Activated naive CD4-positive, alpha-beta T cell treated with Interleukin-2 at 50 U/mL for 16 hours (primary cell): ENCODE data around the gene HLA-DRB5.
"Not testable (repeated sequence)": the region's sequence is repeated elsewhere in the genome, so short reads cannot be mapped to it uniquely, and the experiment has no call there.

Experiments
- DNase-seq: peaks from one replicate; pipeline ENCODE4 v3.0.0-alpha.2; 2020

HLA-DRB5 gene

GRCh38 chr6:32529697-32530430 is at the start of gene HLA-DRB5:
HLA-DRB5 (minus strand) TSS chr6:32530287; CDS start chr6:32530224, 63 bp downstream.
- DNase-seq: no peak

DNA sequence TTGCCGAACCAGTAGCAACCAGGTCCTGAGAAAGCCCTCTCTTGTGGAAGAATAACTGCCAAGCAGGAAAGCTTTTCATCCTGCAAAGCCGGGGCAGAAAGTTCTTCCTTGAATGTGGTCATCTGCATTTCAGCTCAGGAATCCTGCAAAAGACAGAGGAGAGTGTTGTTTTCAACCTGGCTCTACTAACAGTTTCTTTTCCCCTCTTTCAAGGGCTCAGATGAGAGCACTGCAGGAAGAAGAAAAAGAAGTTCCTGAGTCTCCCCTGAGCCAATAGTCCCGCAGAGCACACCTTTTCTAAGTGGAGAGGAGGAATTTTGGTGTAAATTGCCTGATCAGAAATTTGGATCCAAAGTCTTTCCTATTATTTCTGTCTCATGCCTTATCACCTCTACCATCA is 48.9 kb upstream of the HLA-DRB5 start:
- DNase-seq: no peak

GRCh38 chr6:32577493-32577892 is 47.4 kb upstream of the HLA-DRB5 start:
- not testable (repeated sequence) for DNase-seq

DNA sequence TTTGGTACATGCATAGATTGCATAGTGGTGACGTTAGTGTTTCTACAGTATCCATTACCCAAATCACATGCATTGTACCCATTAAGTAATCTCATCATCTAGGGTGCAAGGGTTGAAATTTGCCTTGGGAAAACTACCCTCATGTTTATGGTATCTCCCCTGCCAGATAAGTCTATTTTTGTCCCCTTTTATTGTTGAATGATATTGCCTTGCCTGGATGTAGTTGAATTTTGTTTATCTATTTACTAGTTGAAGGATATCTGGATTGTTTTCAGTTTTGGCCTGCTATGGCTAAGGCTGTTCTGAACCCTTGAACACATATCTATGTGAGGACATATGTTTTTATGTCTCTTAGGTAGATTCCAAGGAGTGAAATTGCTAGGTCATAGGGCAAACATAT is 46.2 kb upstream of the HLA-DRB5 start:
- DNase-seq: no peak

- DNase-seq: no peak
Observed at GRCh38 chr6:32570363-32570905, 40.3 kb upstream of the HLA-DRB5 start.

GRCh38 chr6:32568561-32568960 is 38.5 kb upstream of the HLA-DRB5 start:
- no peak for DNase-seq

GRCh38 chr6:32566957-32567356 is 36.9 kb upstream of the HLA-DRB5 start:
- DNase-seq: no peak

- no peak for DNase-seq
Observed at GRCh38 chr6:32565511-32565910, 35.4 kb upstream of the HLA-DRB5 start.

DNA sequence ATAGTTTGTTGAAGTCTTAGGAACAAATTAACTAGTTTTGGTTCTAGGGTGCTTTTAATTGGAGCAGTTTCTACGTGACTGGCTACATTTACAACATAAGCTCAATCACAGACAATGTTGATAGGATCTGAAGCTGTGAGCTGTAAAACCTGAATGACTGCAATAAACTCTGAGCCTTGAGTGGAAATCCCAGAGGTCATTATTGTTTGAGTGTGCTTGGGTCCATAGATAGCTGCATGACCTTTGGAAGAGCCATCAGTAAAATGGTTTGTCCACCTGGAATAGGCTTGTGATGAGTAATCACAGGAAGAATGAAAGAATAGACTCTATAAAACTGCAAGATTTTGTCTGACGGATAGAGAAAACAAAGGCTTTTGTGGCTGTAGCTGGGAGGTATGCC is 32.9 kb upstream of the HLA-DRB5 start:
- no peak for DNase-seq

DNA sequence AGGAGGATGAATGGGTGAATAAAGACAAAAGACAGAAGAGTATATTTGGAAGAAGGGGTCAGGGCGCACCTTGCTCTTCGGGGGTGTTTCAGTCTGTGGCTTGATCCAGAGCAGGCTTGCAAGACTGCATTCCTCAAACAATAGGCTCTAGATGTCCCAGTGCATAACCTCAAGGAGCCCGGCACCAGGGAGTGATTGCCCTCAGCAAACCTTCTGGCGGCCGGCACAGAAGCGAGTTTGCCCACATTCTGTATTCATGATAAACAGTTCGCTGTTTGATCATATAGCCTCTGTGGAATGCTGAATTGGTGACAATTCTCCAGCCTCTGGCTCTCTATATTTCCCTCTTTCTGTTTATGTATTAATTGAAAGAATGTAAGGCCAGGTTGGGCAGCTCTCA is 29.7 kb upstream of the HLA-DRB5 start:
- no peak for DNase-seq

- no peak for DNase-seq
Observed at GRCh38 chr6:32558426-32559057, 28.5 kb upstream of the HLA-DRB5 start.

DNA sequence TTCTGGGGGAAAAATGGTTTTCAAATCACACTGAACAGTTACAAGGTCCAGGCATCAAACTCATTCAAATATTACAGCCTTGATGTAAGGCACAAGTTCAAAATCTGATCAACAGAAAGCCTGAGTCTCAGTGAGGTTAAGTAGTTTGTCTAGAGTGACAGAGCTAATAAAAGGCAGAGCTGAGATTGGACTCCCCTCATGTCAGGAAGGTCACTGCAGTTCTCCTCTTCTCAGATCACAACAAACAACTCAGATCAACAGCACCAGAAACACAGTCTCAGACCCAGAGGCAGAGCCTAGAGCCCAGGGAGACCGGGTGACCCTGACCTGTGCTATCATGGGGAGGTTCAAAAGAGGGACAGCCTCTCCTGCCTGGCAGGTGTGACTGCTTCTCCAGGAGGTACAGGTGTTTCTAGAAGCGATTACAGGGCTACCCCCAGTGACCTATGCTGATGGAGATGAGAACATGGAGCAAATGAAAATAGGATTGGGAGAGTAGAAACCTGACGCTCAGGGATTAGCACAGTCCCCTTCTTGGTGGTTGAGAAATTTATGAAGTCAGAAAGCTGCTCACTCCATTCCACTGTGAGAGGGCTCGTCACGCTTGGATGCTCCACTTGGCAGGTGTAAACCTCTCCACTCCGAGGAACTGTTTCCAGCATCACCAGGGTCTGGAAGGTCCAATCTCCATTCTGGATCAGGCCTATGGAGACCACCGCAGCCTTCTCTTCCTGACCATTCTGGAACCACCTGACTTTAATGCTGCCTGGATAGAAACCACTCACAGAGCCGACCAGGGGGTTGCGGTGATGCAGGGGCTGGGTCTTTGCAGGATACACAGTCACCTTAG is 24.3 kb upstream of the HLA-DRB5 start:
- no peak for DNase-seq

GRCh38 chr6:32553037-32553742 is 23.1 kb upstream of the HLA-DRB5 start:
- no peak for DNase-seq

DNA sequence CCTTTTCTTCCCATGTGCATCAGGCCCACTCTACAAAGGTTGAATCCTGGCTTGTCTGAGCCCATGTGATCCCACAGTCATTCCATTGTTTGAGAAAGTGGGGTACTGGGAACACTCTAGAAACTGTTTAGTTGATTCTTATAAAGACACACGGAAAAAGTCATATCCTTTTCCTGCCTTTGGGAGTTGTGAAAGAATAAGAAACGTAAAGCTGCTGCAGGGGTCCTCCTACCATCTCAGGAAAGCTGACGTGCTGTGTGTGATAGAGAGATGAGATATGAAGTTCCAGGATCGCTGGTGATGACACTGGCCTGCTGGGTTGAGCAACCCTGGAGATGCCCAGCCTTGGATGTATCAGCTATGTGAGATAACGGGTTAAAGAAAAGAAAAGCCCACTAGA is 21.3 kb upstream of the HLA-DRB5 start:
- DNase-seq: no peak

- DNase-seq: no peak
Observed at GRCh38 chr6:32539839-32540238, 9.8 kb upstream of the HLA-DRB5 start.

DNA sequence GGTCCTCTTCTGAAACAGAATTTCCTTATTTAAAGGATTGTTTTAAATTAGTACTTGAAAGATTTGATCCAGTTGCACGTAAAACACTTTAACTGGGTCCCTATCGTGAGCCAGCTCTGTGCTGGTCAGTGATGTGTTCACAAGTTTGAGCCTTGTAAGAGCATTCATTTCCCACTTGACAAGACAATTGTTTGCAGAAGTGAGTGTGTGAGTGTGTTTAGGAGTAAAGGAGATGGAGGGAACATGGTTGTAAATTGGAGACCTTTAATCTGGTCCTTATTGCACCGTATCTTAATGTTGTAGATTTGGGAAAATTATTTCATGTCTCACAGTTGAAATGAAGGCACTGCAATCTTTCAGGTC is 325 bp upstream of the HLA-DRB5 start:
- not testable (repeated sequence) for DNase-seq

DNA sequence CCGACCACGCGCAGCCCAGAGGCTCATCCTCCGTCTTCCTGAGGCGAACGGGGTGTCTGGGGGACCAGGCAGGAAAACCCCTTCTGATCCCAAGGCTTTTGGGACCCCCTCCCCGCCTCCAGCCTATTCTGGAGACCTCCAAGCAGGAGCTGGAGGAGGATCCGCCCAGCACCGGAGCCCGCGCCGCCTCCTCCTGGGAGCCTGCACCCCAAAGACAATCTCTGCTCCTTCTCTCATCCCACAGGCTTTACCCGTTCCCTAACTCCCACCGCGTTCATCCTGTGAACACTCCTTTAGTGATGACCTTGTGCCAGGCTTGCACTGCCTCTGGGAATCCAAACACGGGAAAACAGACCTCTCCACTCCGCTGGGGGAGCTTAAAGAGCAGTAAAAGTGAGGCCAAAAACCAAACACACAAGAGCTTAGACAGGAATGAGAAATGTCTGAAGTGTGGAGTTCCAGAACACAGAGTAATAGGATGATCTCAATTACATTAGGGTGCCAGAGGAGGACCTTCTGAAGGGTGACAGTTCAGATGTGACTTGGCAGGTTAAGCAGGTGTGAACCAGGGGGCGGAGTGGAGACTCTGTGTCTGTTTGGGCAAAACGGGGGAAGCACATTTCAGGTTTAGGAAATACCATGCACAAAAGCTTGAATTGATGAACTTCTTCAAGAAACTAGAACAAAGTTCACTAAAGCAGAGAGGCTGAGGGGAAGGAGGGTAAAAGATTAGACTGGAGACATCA is 7.6 kb downstream of the HLA-DRB5 start:
- DNase-seq: no peak

- no peak for DNase-seq
Observed at GRCh38 chr6:32519910-32520258, 10.2 kb downstream of the HLA-DRB5 start.

- no peak for DNase-seq
Observed at GRCh38 chr6:32519118-32519909, 10.8 kb downstream of the HLA-DRB5 start.

DNA sequence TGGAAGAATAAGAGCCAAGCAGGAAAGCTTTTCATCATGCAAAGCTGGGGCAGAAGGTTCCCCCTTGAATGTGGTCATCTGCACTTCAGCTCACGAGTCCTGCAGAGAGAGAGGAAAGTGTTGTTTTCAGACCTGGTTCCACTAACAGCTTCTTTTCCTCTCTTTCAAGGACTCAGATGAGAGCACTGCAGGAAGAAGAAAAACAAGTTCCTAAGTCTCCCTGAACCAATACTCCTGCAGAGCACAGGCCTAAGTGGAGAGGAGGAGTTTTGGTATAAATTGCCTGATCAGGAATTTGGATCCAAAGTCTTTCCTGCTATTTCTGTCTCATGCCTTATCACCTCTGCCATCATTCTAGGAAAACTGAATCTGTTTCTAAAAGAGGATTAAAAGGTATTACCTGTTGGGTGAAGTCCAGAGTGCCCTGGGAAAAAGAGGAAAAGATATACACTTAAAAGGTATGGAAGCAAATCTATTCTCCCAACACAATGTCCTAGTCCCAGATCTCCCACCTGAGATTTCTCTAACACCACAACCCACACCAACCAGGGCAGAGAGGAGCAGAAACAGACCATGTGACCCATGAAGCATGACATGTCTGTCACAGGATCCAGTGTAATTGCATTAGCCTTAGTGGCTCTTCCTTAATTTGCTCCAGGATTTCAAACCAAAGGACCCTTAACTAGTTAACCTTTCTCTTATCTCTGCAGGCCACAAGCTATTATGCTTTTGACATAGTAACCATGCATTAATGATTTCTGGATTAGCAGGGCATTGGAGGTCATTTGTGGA is 12.2 kb downstream of the HLA-DRB5 start:
- DNase-seq: no peak

- DNase-seq: no peak
Observed at GRCh38 chr6:32501016-32501415, 29.1 kb downstream of the HLA-DRB5 start.
